RCC 7860 (cell line): ENCODE results near the gene RNF32.
"Not testable (repeated sequence)": the region's sequence is repeated elsewhere in the genome, so short reads cannot be mapped to it uniquely, and the experiment has no call there.

Experiments
- DNase-seq: peaks from one replicate; pipeline ENCODE4 v3.0.0-alpha.2; 2015; ENCODE audit warnings: low spot score
- FAIRE-seq: peaks from 2 replicates; lab custom pipeline; 2012; peaks lifted over from hg19 to GRCh38; lab: Jason Lieb, UNC

The RNF32 gene

GRCh38 chr7:156669035-156669828 lies 28.7 kb downstream of the RNF32 start:
- FAIRE-seq = no peak
- DNase-seq = no peak

GRCh38 chr7:156673454-156673853 lies 32.9 kb downstream of the RNF32 start:
- FAIRE-seq (no peak), DNase-seq (no peak)

- no peak for DNase-seq
- FAIRE-seq = no peak
Measured at GRCh38 chr7:156673902-156674301, 33.3 kb downstream of the RNF32 start.

GRCh38 chr7:156675721-156676120 lies 35.1 kb downstream of the RNF32 start:
- FAIRE-seq = no peak
- DNase-seq = no peak

GRCh38 chr7:156676263-156676662 lies 35.7 kb downstream of the RNF32 start:
- no peak for DNase-seq
- no peak for FAIRE-seq

- FAIRE-seq (no peak), DNase-seq (no peak)
Measured at GRCh38 chr7:156677374-156678054, 36.9 kb downstream of the RNF32 start.

- FAIRE-seq = no peak
Measured at GRCh38 chr7:156680281-156680680, 39.7 kb downstream of the RNF32 start.

GRCh38 chr7:156682928-156683327 lies 42.4 kb downstream of the RNF32 start:
- DNase-seq (no peak), FAIRE-seq (no peak)

More at GRCh38 chr7:156680281-156680680, 39.7 kb downstream of the RNF32 start:
- DNase-seq = no peak

GRCh38 chr7:156684251-156684650 lies 43.7 kb downstream of the RNF32 start:
- FAIRE-seq = no peak

GRCh38 chr7:156684661-156685060 lies 44.1 kb downstream of the RNF32 start:
- DNase-seq = no peak
- no peak for FAIRE-seq

More at GRCh38 chr7:156684251-156684650, 43.7 kb downstream of the RNF32 start:
- no peak for DNase-seq

- no peak for DNase-seq
- no peak for FAIRE-seq
Measured at GRCh38 chr7:156691764-156692163, 51.2 kb downstream of the RNF32 start.

- DNase-seq (no peak), FAIRE-seq (no peak)
Measured at GRCh38 chr7:156692849-156693248, 52.3 kb downstream of the RNF32 start.

GRCh38 chr7:156693627-156694026 lies 53.1 kb downstream of the RNF32 start:
- DNase-seq = no peak
- FAIRE-seq = no peak

- FAIRE-seq = not testable (repeated sequence)
Measured at GRCh38 chr7:156697283-156697682, 56.7 kb downstream of the RNF32 start.

GRCh38 chr7:156698512-156698911 lies 57.9 kb downstream of the RNF32 start:
- not testable (repeated sequence) for FAIRE-seq

More at GRCh38 chr7:156697283-156697682, 56.7 kb downstream of the RNF32 start:
- DNase-seq = not testable (repeated sequence)

GRCh38 chr7:156701787-156702186 lies 61.2 kb downstream of the RNF32 start:
- not testable (repeated sequence) for FAIRE-seq, DNase-seq

More at GRCh38 chr7:156698512-156698911, 57.9 kb downstream of the RNF32 start:
- DNase-seq = not testable (repeated sequence)

GRCh38 chr7:156702399-156702798 lies 61.8 kb downstream of the RNF32 start:
- DNase-seq = no peak
- no peak for FAIRE-seq

- FAIRE-seq (no peak), DNase-seq (no peak)
Measured at GRCh38 chr7:156703209-156703608, 62.6 kb downstream of the RNF32 start.

GRCh38 chr7:156703773-156704482 lies 63.4 kb downstream of the RNF32 start:
- no peak for FAIRE-seq
- no peak for DNase-seq

- DNase-seq (no peak), FAIRE-seq (no peak)
Measured at GRCh38 chr7:156722043-156722826, 81.7 kb downstream of the RNF32 start.

- no peak for FAIRE-seq
- no peak for DNase-seq
Measured at GRCh38 chr7:156725073-156725472, 84.5 kb downstream of the RNF32 start.
